Neural progenitor cell (in vitro differentiated cells): ENCODE measurements around the gene ARHGEF4.

ENCODE experiments used
- CTCF ChIP-seq: fragments of 200-600 bp; sonication (generic); IDR thresholded peaks from 2 replicates; pipeline ENCODE4 v1.5.1; 2017; ENCODE audit warnings: antibody characterized with exemption, mild to moderate bottlenecking
- EZH2 ChIP-seq: fragments of 200-600 bp; sonication (generic); IDR thresholded peaks from 2 replicates; pipeline ENCODE4 v1.6.1; 2017; ENCODE audit warnings: antibody characterized with exemption, mild to moderate bottlenecking, moderate library complexity

GRCh38 chr2:130922417-130922816 lies 85.7 kb downstream of the ARHGEF4 start:
- TF ChIP-seq CTCF (no peak), EZH2 (no peak)
